GM20000 (cell line): Measurements from ENCODE around the gene MAPK8IP3.

Experiments
- DNase-seq: peaks from one replicate; pipeline ENCODE4 v3.0.0; 2012; ENCODE audit warnings: low spot score
- TF ChIP-seq, protein P1 (sequence below): IDR thresholded peaks from 2 replicates; pipeline ENCODE4 v1.5.1; 2012; ENCODE audit warnings: mild to moderate bottlenecking, control low read depth; ENCODE audit errors: extremely low read depth, missing control alignments

Gene MAPK8IP3

GRCh38 chr16:1760911-1761310, 54.9 kb downstream of the MAPK8IP3 start:
- DNase-seq: no peak

DNA sequence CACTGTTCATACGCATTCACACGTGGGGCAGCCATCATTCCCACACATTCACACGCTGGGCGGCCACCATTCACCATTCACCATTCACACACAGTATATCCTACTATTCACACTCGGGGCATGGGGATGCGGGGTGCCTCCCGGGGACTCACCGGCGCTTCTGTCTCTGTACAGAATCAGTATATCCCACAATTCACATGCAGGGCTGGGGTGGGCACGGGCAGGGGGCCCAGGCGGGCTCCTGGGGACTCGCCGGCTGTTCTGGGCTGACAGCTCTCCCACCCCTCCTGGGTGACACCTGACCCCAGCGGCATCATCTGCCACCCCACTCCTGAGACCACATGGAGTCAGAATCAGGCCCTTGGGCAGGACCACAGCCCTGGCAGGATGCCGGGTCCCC, 55.8 kb downstream of the MAPK8IP3 start:
- no peak for DNase-seq
- TF ChIP-seq, protein P1, sequence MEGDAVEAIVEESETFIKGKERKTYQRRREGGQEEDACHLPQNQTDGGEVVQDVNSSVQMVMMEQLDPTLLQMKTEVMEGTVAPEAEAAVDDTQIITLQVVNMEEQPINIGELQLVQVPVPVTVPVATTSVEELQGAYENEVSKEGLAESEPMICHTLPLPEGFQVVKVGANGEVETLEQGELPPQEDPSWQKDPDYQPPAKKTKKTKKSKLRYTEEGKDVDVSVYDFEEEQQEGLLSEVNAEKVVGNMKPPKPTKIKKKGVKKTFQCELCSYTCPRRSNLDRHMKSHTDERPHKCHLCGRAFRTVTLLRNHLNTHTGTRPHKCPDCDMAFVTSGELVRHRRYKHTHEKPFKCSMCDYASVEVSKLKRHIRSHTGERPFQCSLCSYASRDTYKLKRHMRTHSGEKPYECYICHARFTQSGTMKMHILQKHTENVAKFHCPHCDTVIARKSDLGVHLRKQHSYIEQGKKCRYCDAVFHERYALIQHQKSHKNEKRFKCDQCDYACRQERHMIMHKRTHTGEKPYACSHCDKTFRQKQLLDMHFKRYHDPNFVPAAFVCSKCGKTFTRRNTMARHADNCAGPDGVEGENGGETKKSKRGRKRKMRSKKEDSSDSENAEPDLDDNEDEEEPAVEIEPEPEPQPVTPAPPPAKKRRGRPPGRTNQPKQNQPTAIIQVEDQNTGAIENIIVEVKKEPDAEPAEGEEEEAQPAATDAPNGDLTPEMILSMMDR: no peak

More at GRCh38 chr16:1760911-1761310, 54.9 kb downstream of the MAPK8IP3 start:
- TF ChIP-seq, protein P1: no peak

- no peak for DNase-seq
- TF ChIP-seq, protein P1: no peak
Measured at GRCh38 chr16:1762196-1762878, 56.3 kb downstream of the MAPK8IP3 start.

- TF ChIP-seq, protein P1: no peak
- DNase-seq: no peak
Measured at GRCh38 chr16:1762879-1763520, 57.0 kb downstream of the MAPK8IP3 start.

GRCh38 chr16:1763521-1764511, 57.8 kb downstream of the MAPK8IP3 start:
- no peak for DNase-seq

DNA sequence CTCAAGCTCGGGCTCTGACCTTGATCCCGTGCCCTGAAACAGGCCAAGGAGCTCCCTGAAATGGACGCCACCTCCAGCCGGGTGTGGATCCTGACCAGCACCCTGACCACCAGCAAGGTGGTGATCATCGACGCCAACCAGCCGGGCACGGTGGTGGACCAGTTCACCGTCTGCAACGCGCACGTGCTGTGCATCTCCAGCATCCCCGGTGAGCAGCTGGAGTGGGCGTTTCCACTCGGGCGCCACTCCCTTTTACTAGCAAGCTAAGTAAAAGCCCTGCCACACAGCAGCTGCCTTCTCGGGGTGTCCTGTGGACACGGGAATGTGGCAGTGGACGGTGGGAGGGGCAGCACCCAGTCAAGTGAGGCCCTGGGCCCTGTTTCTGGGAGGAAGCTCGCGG, 59.0 kb downstream of the MAPK8IP3 start:
- TF ChIP-seq, protein P1: no peak
- DNase-seq: no peak

More at GRCh38 chr16:1763521-1764511, 57.8 kb downstream of the MAPK8IP3 start:
- TF ChIP-seq, protein P1: no peak
